Tibial nerve (tissue), 4 donors: ENCODE data around the gene CCDC200. TPM values are rescaled to one million over a fixed set of nuclear protein-coding genes. Genes with fewer than 3 reads are reported as not detected.

Experiments used
- DNase-seq, 2 donors: peaks; one replicate each; pipeline ENCODE4 v3.0.0-alpha.2; 2019; ENCODE audit warnings: low spot score in 2 of 2
- H3K27ac ChIP-seq, 4 donors: fragments of 200-600 bp; sonication (generic) in 3 of 4; one replicate each; pipeline ENCODE4 v1.5.1; 2017 to 2019; ENCODE audit warnings: mild to moderate bottlenecking in 1 of 4
- H3K27me3 ChIP-seq, 2 donors: fragments of 200-600 bp; sonication (generic) in 1 of 2; one replicate each; pipeline versions ENCODE4 v1.5.1 to v1.6.0; 2017 to 2019
- H3K36me3 ChIP-seq, 3 donors: fragments of 200-600 bp; sonication (generic); one replicate each; pipeline ENCODE4 v1.5.1; 2018 to 2019
- H3K4me1 ChIP-seq, 4 donors: fragments of 200-600 bp; sonication (generic) in 3 of 4; one replicate each; pipeline ENCODE4 v1.5.1; 2017 to 2019
- H3K4me3 ChIP-seq, 4 donors: fragments of 200-600 bp; sonication (generic) in 3 of 4; one replicate each; pipeline ENCODE4 v1.5.1; 2017 to 2019; ENCODE audit warnings: mild to moderate bottlenecking in 1 of 4, moderate library complexity in 1 of 4
- H3K9me3 ChIP-seq, 4 donors: fragments of 200-600 bp; sonication (generic) in 3 of 4; one replicate each; pipeline ENCODE4 v1.5.1; 2017 to 2019
- EP300 ChIP-seq, 2 donors: sonication (generic); formaldehyde crosslinking; IDR thresholded peaks; one replicate each; pipeline ENCODE4 v1.6.1; 2017; ENCODE audit warnings: antibody characterized with exemption in 2 of 2, mild to moderate bottlenecking in 1 of 2
- POLR2A ChIP-seq, 2 donors: fragments of 450-650 bp; IDR thresholded peaks; one replicate each; pipeline ENCODE4 v1.6.1; 2017; ENCODE audit warnings: antibody characterized with exemption in 2 of 2, mild to moderate bottlenecking in 2 of 2, moderate library complexity in 2 of 2
- whole genome bisulfite sequencing, 2 donors: methylation state at CpG; one replicate each; pipeline ENCODE4 v1.1.5; 2018; 5-methylcytosine and 5-hydroxymethylcytosine counted together
- small RNA-seq: library from RNA; depleted of rRNA; stranded (forward); fragments of <200 nt; gene quantifications from one replicate; pipeline ENCODE3, GENCODE V24; 2016
- total RNA-seq, 4 donors: library from RNA; depleted of rRNA; stranded (reverse); fragments of >200 nt; gene quantifications; one replicate each; pipeline ENCODE4 v1.1.0, GENCODE V29; 2016
- TF ChIP-seq, protein P1 (sequence below), 5 experiments: fragments of 200-600 bp in 3 of 5; fragments of 450-650 bp in 2 of 5; sonication (generic) in 3 of 5; IDR thresholded peaks; one replicate each; pipeline ENCODE4 v1.5.1; 2016 to 2019; ENCODE audit warnings: antibody characterized with exemption in 5 of 5, mild to moderate bottlenecking in 3 of 5, moderate library complexity in 2 of 5

Gene CCDC200
- total RNA-seq, 4 donors from 2014 or later, result not detected

DNA sequence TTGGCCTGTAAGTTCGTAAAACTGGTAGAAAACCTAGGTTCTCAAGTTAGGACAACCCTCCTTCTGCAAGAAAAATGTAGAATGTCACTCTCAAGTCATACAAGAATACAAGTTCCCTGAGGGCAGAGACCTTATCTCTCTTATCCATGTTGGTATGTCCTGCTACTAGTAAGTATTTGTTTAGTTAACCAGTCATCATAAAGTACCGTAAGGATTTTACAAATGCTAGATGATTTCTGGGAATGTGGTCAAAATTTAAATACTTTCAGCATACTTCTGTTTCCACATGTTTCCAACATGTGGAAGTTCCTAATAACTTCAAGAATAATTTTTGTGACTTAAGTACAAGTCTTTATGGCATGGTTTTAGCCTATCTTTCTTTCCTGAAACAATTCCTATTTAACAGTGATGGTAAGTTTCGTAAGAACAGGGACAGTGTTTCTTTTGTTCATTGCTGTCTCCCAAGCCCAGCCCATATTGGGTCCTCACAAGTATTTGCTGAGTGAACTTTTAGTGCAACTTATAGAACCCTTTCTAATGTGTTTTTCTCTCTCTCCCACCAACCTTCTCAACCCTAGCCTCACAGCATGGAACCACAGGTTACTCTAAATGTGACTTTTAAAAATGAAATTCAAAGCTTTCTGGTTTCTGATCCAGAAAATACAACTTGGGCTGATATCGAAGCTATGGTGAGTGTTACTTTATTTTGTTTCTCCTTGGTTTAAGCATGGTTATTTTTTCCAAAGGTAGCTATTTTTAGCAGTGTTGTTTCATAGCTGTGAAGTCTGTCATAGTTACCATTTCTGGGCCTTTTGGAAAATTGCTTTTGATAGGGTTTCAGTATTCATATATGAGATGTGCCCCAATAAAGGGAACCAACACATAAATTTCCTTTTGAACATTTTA, 53.0 kb downstream of the CCDC200 start:
- TF ChIP-seq EP300 (IDR thresholded peaks at IDR 0.05) (no peak), POLR2A (IDR thresholded peaks at IDR 0.05) (no peak)
- TF ChIP-seq, protein P1, sequence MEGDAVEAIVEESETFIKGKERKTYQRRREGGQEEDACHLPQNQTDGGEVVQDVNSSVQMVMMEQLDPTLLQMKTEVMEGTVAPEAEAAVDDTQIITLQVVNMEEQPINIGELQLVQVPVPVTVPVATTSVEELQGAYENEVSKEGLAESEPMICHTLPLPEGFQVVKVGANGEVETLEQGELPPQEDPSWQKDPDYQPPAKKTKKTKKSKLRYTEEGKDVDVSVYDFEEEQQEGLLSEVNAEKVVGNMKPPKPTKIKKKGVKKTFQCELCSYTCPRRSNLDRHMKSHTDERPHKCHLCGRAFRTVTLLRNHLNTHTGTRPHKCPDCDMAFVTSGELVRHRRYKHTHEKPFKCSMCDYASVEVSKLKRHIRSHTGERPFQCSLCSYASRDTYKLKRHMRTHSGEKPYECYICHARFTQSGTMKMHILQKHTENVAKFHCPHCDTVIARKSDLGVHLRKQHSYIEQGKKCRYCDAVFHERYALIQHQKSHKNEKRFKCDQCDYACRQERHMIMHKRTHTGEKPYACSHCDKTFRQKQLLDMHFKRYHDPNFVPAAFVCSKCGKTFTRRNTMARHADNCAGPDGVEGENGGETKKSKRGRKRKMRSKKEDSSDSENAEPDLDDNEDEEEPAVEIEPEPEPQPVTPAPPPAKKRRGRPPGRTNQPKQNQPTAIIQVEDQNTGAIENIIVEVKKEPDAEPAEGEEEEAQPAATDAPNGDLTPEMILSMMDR (IDR thresholded peaks at IDR 0.05), result no peak
- peak overlapping the region in 3 of 4 donors; percentile 13 to 64 (median 52) for H3K27ac ChIP-seq
- H3K27me3 ChIP-seq, result no peaks in the 10 kb centered on the region
- no peak for DNase-seq
- peaks cover 0 to 70% (median 44%) of the 10 kb centered on the region in 4 donors for H3K4me1 ChIP-seq
- H3K9me3 ChIP-seq, result no peaks in the 10 kb centered on the region
- peaks cover 0 to 37% (median 6%) of the 10 kb centered on the region in 3 donors for H3K36me3 ChIP-seq
- H3K4me3 ChIP-seq, result no peak overlapping the region
- 36 to 46% methylated on average over 4 of the region's 4 CpGs for WGBS, 2 donors

DNA sequence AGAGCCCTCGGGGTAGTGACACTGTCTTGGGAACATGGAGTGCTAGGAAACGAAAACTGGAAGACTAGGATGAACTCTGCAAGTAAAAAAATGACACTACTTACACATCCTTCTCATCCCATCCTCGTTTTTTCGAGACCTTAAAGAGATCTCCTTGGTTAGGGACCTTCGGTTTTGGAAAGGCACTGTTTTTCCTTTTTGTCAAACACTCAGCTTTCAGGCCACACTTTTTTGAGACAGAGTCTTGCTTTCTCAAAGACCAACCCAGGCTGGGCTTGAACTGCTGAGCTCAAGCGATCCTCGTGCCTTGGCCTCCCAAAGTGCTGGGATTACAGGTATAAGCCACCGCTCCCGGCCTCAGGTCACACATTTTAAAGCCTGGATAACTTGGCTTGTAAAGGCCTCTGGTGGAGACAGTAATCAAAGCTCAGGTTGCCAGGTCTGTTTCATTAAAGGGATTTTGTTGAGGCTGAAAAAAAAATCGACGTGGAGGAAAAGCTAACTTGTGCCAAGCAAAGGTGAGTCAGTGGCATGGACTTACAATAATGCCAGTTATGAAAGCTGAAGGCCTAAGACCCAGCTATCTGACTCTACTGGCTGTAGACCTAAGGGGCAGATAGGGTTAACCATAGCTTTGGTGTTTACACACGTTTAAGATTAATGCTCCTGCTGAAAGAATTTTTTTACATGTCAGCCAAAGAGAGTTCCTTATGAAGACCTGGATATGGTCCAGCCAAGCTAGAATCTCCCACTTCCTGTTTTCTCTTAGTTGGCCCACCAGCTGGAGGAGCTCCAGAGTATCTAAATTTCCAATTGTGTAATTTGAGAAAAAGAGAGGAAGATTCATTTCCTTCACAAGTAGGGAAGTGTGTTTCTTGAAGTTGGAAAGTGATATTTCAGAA, 56.6 kb downstream of the CCDC200 start:
- H3K27me3 ChIP-seq, result no peaks in the 10 kb centered on the region
- peak overlapping the region; percentile 92 to 99 (median 96) for H3K27ac ChIP-seq
- H3K4me3 ChIP-seq, result peak overlapping the region; percentile 63 to 73 (median 66)
- TF ChIP-seq POLR2A (IDR thresholded peaks at IDR 0.05) (no peak), EP300 (IDR thresholded peaks at IDR 0.05) (peak; percentile 27 to 64)
- TF ChIP-seq, protein P1 (IDR thresholded peaks at IDR 0.05), result peak in 2 of 5 experiments; percentile 17 to 43
- 6 to 8% methylated on average over 12 of the region's 12 CpGs for WGBS, 2 donors
- H3K9me3 ChIP-seq, result no peaks in the 10 kb centered on the region
- peaks cover 0 to 69% (median 54%) of the 10 kb centered on the region in 4 donors for H3K4me1 ChIP-seq
- DNase-seq, result peak in 1 of 2 donors; percentile 68
- peaks cover 0 to 11% (median 0%) of the 10 kb centered on the region in 3 donors for H3K36me3 ChIP-seq

Small RNAs within 50 kb of the gene (small RNA-seq; reads per million reads assigned to genes)
- gene RF00004 (not detected), gene RNU2-1 (not detected)

Other genes starting within 250 kb of the CCDC200 start
- not detected for gene PTGES3L, start 248.5 kb downstream of the CCDC200 start, total RNA-seq
- gene RUNDC1, start 248.1 kb downstream of the CCDC200 start, total RNA-seq, result 10 to 100 TPM; 10.7 to 15.6 (median 12.9) TPM
- 1,000 to 10,000 TPM in 1 of 4 donors, 100 to 1,000 TPM in 3; 500 to 1,072 (median 818) TPM for gene RPL27, start 230.2 kb downstream of the CCDC200 start, total RNA-seq
- 10 to 100 TPM; 36.1 to 59.0 (median 37.9) TPM for gene IFI35, start 221.8 kb downstream of the CCDC200 start, total RNA-seq
- gene VAT1, start 206.2 kb downstream of the CCDC200 start, total RNA-seq, result 100 to 1,000 TPM; 203 to 246 (median 228) TPM
- gene RND2, start 203.4 kb downstream of the CCDC200 start, total RNA-seq, result 1 to 10 TPM in 3 of 4 donors, under 1 TPM in 1; 0.59 to 2.6 (median 1.9) TPM
- 1 to 10 TPM; 4.6 to 9.8 (median 6.9) TPM for gene BRCA1, start 103.3 kb downstream of the CCDC200 start, total RNA-seq
- gene NBR1, start 57.4 kb downstream of the CCDC200 start, total RNA-seq, result 10 to 100 TPM; 61.7 to 80.0 (median 73.5) TPM
- gene TMEM106A, start 16.7 kb downstream of the CCDC200 start, total RNA-seq, result 10 to 100 TPM in 3 of 4 donors, 1 to 10 TPM in 1; 5.1 to 28.5 (median 11.9) TPM
- gene RNU2-1, start 5.4 kb upstream of the CCDC200 start, total RNA-seq, result not detected
- 10 to 100 TPM; 27.9 to 65.8 (median 53.0) TPM for gene ARL4D, start 170.4 kb upstream of the CCDC200 start, total RNA-seq